ENCODE measurements around the gene IGFBP4.
"Not testable (repeated sequence)": the region's sequence is repeated elsewhere in the genome, so short reads cannot be mapped to it uniquely, and the experiment has no call there.

The IGFBP4 gene

DNA sequence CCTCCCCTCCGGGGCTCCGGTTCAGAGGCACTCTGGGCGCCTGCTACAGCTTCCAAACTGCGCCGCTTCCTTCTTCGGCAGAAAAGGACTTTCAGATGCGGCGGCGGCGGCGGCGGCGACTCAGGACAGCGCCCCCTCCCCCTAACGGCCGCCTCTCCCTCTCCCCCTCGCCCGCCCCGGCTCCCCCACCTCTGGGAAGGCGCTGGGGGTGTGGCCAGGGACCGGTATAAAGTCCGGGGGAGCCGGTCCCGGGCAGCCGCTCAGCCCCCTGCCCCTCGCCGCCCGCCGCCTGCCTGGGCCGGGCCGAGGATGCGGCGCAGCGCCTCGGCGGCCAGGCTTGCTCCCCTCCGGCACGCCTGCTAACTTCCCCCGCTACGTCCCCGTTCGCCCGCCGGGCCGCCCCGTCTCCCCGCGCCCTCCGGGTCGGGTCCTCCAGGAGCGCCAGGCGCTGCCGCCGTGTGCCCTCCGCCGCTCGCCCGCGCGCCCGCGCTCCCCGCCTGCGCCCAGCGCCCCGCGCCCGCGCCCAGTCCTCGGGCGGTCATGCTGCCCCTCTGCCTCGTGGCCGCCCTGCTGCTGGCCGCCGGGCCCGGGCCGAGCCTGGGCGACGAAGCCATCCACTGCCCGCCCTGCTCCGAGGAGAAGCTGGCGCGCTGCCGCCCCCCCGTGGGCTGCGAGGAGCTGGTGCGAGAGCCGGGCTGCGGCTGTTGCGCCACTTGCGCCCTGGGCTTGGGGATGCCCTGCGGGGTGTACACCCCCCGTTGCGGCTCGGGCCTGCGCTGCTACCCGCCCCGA, at the start of gene IGFBP4:
Gene IGFBP4, plus strand, starts transcription at position 255 of the 792 bp plus-strand sequence. Its CDS starts 286 bp downstream, at position 541.
- peak; percentile 21 to 64 (median 44) for DNase-seq (ENCODE audit: low read depth in 3 of 3)

- DNase-seq (ENCODE audit: low read depth in 3 of 3), result no peak
These were observed 44.1 kb upstream of the IGFBP4 start for GRCh38 chr17:40399185-40399584.

DNA sequence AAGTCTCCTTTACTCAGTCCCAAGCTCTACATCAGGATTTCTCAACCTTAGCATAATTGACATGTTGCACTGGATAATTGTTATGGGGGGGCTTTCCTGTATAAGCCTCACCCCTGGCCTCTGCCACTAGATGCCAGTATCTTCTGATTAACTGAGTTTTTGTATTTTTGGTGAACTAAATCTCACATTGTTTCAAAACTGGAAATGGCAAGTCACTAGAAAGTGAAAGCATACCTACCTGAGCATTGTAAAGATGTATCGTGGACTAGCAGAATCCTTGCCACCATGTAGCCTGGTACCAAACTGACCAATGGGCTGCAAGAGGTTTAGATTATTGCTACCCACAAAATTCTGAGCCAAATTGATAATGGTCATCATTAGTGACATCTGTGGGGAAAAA, 40.6 kb upstream of the IGFBP4 start:
- DNase-seq (ENCODE audit: low read depth in 3 of 3), result no peak

DNA sequence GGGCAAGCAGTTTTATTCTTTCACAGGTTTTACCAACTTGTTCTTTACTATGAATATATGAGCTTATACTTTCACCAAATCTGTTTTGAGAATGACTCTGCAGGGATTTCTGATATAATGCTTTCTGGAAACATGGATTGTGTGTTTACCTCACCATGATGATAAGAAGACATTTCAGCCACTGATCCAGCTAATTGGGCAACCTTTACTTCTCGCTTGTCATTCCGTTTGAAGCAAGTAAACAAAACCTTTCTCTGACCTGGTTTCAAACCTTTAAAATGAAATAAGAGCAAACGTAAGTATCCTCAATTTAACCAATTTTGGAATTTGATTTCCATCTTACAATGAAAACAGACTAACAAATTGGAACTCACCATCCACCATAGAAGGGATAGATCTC, 39.2 kb upstream of the IGFBP4 start:
- no peak for DNase-seq (ENCODE audit: low read depth in 3 of 3)

GRCh38 chr17:40407460-40407859, 35.8 kb upstream of the IGFBP4 start:
- no peak for DNase-seq (ENCODE audit: low read depth in 3 of 3)

DNA sequence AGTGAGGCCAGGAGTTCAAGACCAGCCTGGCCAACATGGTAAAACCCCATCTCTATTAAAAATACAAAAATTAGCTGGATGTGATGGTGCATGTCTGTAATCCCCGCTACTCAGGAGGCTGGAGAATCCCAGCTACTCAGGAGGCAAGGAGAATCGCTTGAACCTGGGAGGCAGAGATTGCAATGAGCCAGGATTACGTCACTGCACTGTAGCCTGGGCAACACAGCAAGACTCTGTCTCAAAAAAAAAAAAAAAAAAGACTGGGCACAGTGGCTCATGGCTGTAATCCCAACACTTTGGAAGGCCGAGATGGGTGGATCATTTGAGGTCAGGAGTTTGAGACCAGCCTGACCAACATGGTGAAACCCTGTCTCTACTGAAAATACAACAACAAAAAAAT, 33.7 kb upstream of the IGFBP4 start:
- not testable (repeated sequence) for DNase-seq (ENCODE audit: low read depth in 3 of 3)

- DNase-seq (ENCODE audit: low read depth in 3 of 3), result no peak
These were observed 33.2 kb upstream of the IGFBP4 start for GRCh38 chr17:40410082-40410481.

- DNase-seq (ENCODE audit: low read depth in 3 of 3), result no peak
These were observed 31.4 kb upstream of the IGFBP4 start for GRCh38 chr17:40411821-40412220.

DNA sequence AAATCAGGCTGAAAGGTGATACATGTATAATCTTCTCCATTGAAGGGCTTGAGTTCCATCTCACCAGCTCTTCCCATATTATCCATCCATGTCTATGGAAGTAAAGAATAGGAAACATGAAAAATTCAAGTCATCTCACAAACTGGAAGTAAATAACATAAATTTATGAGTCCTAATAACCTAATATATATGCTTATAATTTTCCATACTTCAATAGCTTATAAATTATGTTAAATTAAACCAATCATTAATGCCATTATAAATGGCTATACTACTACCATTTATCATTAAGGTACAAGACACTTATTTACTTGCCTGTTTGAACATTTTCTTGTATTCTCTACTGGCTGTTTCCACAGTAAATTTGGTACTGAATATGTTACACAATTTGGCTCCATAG, 30.4 kb upstream of the IGFBP4 start:
- no peak for DNase-seq (ENCODE audit: low read depth in 3 of 3)

DNA sequence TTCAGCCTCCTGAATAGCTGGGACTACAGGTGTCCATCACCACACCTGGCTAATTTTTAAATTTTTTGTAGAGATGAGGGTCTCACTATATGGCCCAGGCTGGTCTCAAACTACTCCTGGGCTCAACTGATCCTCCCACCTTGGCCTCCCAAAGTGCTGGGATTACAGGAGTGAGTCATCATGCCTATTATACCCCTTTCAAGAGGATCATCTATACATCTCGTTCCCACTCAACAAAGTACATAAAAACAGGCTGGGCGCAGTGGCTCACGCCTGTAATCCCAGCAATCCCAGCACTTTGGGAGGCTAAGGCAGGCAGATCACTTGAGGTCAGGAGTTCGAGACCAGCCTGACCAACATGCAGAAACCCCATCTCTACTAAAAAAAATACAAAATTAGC, 28.9 kb upstream of the IGFBP4 start:
- DNase-seq (ENCODE audit: low read depth in 3 of 3), result not testable (repeated sequence)

DNA sequence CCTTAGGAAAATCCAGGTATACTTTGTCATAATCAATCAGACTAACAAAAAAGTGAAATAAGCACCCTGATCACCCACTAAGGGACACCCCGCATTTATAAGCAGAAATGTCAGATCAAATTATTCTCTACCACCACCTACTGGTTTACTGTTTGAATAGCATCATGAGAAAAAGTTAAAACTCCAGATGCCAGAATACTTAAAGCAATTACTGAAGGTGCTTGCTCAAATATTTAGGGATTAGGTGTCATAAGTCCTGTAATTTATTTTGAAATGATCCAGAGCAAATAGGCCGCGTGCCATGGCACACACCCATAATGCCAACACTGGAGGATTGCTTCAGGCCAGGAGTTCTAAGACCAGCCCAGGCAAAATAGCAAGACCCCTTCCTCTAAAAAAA, 27.9 kb upstream of the IGFBP4 start:
- DNase-seq (ENCODE audit: low read depth in 3 of 3), result no peak

DNA sequence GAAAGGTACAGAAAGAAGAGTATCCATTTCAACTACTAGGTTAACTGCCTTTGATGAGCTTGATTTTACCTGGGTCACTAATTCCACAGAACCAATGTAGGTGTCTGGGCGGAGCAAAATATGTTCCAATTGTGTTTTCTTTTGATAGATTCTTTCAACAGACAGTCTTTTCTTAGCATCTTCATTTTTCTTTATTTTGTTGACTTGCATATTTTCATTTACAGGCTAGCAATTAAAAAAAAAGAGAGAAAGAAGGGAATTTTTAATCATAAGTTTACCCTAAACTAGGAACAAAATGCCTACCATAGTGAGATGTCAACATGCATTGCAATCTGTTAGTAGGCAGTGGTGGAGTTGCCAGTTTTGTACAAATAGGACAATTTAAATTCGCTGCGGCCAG, 26.6 kb upstream of the IGFBP4 start:
- no peak for DNase-seq (ENCODE audit: low read depth in 3 of 3)

GRCh38 chr17:40417258-40417608, 26.0 kb upstream of the IGFBP4 start:
- DNase-seq (ENCODE audit: low read depth in 3 of 3), result no peak

- peak; percentile 88 to 97 (median 91) for DNase-seq (ENCODE audit: low read depth in 3 of 3)
These were observed 25.4 kb upstream of the IGFBP4 start, which contains the start of gene TOP2A for GRCh38 chr17:40417609-40418427. Gene TOP2A (minus strand): TSS chr17:40417896. CDS start chr17:40417791, 105 bp downstream.

DNA sequence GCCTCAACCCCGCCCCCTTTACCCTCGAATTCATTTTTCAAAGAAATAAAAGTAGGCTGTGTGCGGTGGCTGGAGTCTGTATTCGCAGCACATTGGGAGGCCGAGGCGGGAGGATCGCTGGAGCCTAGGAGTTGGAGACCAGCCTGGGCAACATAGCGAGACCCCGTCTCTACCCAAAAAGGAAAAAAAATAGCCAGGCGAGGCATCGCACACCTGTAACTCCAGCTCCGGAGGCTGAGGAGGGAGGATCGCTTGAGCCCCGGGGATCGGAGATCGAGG, 24.9 kb upstream of the IGFBP4 start:
- no peak for DNase-seq (ENCODE audit: low read depth in 3 of 3)

DNA sequence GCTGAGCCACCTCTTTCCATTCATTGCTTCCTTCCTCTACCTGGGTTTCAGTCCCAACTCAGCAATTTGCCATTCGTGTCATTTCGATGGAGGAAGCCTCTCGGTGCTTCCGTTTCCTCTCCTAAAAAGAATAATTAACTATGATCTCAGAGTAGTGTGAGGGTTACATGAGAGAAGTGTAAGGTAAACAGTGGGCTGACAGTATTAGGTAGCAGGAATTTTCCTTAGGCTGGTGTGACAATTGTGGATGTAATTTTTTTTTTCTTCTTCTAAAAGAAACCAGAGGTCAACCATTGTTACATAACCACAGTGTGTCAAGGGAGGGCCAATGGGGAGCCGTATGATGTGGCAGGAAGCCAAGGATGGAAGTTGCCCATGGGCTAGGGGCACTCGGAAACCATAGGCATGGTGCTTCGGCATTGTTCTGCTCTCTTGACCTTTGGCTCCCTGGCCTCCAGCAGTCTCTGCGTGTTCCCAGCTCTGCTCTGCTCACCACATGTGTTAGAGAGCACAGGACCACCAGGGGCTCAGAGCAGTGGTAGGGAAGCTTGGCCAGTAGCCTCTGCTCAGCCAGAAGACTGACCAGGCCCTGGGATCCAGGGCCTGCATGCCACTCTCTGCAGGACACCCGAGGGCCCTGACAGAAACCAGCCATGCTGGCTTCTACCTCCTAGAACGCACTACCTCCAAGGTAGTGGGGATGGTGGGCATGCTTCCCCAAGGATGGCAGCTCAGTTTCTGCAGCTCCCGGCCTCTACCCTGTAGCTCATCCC, 23.5 kb upstream of the IGFBP4 start:
- no peak for DNase-seq (ENCODE audit: low read depth in 3 of 3)

DNA sequence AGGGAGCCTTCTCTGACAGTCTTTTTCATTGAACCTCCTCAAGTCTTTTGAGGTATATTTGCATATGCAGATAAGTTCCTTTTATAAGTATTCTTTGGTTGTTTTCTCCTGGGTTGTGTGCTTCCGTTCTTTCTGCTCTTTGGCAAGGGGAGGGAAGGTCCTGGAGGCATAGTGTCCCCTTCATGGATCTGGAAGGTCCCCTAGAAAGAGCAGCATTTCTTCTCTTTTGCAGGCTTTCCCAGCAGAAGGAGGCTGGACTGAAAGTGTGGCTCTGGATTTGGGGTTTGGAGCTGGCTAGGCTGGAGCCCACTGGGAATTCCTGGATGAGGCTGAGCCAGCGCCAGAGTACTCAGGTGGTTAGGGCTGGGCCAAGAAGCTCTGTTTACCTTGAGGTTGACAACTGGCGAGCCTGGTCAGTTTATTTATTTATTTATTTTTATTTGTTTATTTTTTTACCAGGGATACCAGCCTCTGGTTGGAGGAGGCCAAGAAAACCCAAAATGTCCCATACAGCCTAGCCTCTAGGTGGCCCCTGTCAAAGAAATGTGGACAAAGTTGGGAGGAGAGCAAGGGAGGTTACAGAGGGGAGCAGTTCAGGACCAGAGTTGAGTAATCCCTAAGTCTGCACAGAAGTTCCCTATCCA, 20.1 kb upstream of the IGFBP4 start:
- DNase-seq (ENCODE audit: low read depth in 3 of 3), result no peak

DNA sequence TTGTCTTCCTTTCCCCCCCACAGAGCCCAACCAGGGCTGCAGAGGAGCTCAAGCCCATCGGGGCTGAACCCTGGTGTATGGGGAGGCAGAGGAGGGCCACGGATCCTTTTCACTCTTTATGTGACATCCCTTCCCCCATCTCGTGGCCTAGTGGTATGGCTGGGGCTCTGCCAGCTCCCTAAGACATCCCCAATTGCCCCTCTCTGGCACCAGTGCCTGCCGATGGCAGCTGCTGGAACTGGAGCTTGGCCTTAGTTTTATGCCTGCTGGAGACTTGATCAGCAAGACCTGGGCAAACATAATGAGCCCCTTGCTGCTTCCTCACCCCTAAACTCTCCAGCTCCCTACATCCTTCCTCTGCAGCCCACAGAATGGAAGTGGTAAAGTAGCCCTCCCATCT, 17.5 kb upstream of the IGFBP4 start:
- DNase-seq (ENCODE audit: low read depth in 3 of 3), result no peak

- DNase-seq (ENCODE audit: low read depth in 3 of 3), result no peak
These were observed 16.2 kb upstream of the IGFBP4 start for GRCh38 chr17:40427002-40427491.

DNA sequence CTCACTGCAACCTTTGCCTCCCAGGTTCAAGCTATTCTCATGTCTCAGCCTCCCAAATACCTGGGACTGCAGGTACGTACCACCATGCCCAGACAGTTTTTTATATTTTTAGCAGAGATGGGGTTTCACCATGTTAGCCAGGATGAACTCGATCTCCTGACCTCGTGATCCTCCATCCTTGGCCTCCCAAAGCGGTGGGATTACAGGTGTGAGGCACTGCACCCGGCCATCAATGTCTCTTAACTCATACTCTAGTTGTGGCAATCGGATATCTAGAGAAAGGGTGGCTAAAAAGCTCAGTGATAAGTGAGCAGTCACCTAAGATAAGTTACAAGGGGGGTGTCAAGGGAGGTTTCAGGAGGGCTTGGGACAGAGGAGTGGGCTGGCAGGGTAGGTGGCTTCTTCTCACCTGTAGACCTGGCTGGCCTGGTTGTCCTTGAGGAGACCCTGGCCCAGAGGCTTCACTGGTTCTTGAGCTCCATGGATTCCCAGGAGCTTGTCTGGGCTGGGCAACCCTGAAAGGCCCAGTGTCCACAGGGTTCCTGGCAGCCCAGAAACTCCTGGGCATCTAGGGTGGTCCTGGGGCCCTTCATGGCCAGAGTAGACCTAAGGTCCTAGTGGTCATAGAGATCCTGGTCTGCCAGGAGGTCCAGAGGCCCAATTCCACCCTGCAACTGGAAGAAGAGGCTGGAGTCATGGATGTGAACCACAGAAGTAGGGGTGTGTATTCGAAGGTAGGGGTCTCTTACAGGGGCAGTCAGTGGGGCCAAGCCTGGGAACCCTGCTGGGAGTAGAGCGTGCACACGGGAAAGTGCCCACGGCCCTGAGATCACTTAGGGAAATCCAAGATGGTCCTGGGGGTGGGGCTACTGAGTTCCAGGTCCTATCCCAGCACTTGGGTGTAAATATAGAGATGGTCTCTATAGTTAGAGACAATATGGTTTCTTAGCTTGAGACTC, 12.7 kb upstream of the IGFBP4 start:
- DNase-seq (ENCODE audit: low read depth in 3 of 3), result no peak

- no peak for DNase-seq (ENCODE audit: low read depth in 3 of 3)
These were observed 12.0 kb upstream of the IGFBP4 start for GRCh38 chr17:40431231-40431602.
